Adrenal gland (tissue), 5 donors: ENCODE measurements around the gene SERPINA1.

Experiments
- POLR2A ChIP-seq, 2 donors: fragments of 450-650 bp; IDR thresholded peaks; one replicate each; pipeline ENCODE4 v1.6.1; 2017; ENCODE audit warnings: antibody characterized with exemption in 2 of 2, mild to moderate bottlenecking in 2 of 2, moderate library complexity in 1 of 2
- TF ChIP-seq, protein P1 (sequence below), 6 experiments: fragments of 450-650 bp in 4 of 6; fragments of 200-600 bp in 2 of 6; sonication (generic) in 1 of 6; IDR thresholded peaks; 1 replicate in 5 of 6; 2 replicates in 1 of 6; pipeline versions ENCODE4 v1.5.1 to v1.8.0; 2016 to 2021; ENCODE audit warnings: antibody characterized with exemption in 6 of 6, mild to moderate bottlenecking in 2 of 6, moderate library complexity in 1 of 6
- donor health status: DM: no; HTN: no; CAD: no.

DNA sequence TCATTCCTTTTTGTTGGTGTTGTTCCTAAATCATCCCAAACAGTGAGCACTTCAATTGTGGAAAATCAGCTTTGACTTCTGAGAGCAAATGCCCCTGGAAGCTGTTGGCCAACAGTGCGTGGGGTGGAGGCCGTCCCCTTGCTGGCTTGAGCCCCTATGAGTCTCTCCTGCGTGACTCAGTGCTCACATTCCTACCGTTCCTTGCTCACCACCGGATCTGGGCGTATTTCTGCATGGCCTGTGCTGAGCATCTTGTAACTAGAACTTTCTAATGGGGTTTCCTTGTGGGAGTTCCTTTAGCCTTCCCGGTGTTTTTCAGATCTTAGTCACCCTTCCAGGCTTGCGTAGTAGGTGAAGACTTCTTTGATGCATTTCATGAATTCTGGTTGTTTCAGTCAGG lies 14.7 kb downstream of the SERPINA1 start:
- TF ChIP-seq, protein P1, sequence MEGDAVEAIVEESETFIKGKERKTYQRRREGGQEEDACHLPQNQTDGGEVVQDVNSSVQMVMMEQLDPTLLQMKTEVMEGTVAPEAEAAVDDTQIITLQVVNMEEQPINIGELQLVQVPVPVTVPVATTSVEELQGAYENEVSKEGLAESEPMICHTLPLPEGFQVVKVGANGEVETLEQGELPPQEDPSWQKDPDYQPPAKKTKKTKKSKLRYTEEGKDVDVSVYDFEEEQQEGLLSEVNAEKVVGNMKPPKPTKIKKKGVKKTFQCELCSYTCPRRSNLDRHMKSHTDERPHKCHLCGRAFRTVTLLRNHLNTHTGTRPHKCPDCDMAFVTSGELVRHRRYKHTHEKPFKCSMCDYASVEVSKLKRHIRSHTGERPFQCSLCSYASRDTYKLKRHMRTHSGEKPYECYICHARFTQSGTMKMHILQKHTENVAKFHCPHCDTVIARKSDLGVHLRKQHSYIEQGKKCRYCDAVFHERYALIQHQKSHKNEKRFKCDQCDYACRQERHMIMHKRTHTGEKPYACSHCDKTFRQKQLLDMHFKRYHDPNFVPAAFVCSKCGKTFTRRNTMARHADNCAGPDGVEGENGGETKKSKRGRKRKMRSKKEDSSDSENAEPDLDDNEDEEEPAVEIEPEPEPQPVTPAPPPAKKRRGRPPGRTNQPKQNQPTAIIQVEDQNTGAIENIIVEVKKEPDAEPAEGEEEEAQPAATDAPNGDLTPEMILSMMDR (IDR thresholded peaks at IDR 0.05) = no peak
- TF ChIP-seq POLR2A (IDR thresholded peaks at IDR 0.05) = no peak
